Stimulated activated CD4-positive, alpha-beta T cell treated with anti-CD3 and anti-CD28 coated beads, Interleukin-15, amount 100 ng/mL, for 48 hours (primary cell): ENCODE measurements around the gene TMEM51.

Source experiments
- DNase-seq, 2 donors: peaks; one replicate each; pipeline ENCODE4 v3.0.0-alpha.2; 2020; ENCODE audit warnings: low read depth in 2 of 2

Gene TMEM51

GRCh38 chr1:15195420-15196052 is 42.0 kb downstream of the TMEM51 start:
- DNase-seq, result no peak

GRCh38 chr1:15196069-15196468 is 42.5 kb downstream of the TMEM51 start:
- DNase-seq, result no peak

DNA sequence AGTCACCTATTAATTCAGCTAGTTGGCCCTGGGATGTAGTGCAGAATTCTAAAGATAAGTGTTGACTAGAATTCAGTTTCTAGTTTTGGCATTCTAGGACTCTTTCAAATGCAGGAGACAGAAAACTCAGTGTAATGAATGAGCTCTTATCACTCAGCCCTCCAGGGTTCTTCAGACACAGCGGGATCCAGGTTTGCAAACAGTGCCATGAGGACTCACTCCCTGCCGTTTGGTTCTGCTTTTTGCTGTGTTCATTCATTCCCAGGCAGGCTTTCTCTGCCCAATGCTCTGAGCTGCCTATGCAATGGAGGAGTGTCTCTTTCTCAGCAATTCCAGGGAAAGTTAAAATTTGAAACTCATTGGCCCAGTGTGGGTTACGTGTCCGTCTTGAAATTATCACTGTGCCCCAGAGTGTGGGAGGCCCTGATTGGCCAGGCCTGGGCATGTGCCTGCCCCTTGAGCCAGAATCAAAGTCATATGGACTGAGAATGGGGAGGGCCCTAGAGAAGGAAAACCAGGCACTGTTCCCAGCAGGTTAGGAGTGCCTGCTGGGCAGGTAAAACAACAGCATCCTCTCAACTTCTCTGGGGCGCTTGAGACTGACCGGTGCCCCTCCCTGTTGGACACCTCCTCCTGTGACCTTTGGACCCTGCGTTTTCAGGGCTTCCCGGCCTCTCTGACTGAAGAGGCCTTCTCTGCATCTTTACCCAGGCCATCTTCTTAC is 43.4 kb downstream of the TMEM51 start:
- DNase-seq, result no peak

GRCh38 chr1:15197591-15198447 is 44.3 kb downstream of the TMEM51 start:
- DNase-seq, result no peak

DNA sequence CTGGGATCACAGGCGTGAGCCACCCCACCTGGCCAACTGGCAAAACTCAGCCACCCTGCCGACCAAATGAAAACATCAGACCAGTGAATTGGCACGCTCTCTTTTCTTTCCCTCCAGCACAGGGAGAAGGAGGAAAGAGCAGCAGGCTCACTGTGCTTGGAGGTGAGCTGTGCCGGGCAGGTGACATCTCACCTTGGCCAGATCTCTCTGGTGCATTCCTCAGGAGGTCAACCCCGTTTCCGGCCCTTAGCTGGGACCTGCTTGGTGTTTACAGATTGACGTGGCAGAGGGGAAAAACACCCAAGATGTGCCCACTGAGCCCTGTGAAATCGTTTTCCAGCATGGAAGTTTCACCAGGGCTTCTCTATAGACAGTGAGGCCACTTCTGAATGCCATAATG is 45.1 kb downstream of the TMEM51 start:
- DNase-seq, result no peak

DNA sequence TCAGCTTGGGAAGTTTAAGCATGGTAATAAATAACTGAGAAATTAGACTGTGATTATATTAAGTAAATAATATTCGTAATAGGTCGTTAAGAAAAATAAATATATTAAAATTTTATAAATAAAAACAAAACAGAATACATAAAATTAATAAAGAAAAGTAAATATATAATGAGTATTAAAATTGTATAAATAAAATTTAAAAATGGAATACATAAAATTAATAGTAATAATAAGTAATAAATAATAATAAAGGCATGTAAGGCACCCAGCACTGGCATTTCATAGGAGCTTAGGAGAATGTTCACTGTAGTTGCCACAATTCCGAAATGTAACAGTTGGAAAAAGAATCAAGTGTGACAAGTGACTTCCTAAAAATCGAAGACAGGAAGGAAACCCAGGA is 47.7 kb downstream of the TMEM51 start:
- DNase-seq, result no peak

DNA sequence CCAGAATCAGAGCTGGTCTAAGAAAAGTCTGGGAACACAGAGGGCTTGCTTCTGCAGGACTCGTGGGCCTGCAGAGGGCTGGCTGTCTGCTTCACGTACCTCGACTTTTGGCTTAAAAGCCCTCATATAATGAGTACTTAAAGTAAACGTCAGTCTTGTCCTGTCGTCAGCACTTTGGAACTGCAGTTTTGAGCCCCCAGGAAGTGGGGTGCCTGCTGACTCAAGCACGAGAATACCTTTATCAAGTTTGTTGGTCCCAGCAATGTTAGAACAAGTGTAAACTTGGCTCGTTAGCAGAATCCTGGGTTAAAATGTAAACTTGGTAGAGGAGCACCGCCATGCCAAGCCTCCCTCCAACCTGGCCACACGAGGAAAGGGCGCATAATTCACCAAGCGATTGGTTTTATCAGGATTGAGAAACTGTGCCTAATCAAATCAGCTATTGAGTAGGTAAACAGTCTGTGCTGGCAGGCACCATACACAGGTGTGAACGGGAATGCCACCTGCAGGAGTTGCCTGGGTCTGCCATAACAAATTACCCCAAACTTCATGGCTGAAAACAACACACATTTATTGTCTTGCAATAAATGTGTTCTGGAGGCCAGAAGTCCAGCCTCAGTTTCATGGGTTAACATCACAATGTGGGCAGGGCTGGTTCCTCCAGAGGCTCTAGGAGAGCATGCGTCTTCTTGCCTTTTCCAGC is 48.5 kb downstream of the TMEM51 start:
- DNase-seq, result no peak

GRCh38 chr1:15204931-15205330 is 51.4 kb downstream of the TMEM51 start:
- DNase-seq, result no peak

GRCh38 chr1:15205586-15206346 is 52.2 kb downstream of the TMEM51 start:
- no peak for DNase-seq

GRCh38 chr1:15206418-15207030 is 53.0 kb downstream of the TMEM51 start:
- no peak for DNase-seq

GRCh38 chr1:15207031-15207828 is 53.7 kb downstream of the TMEM51 start:
- no peak for DNase-seq

GRCh38 chr1:15207829-15208429 is 54.4 kb downstream of the TMEM51 start:
- DNase-seq, result no peak

DNA sequence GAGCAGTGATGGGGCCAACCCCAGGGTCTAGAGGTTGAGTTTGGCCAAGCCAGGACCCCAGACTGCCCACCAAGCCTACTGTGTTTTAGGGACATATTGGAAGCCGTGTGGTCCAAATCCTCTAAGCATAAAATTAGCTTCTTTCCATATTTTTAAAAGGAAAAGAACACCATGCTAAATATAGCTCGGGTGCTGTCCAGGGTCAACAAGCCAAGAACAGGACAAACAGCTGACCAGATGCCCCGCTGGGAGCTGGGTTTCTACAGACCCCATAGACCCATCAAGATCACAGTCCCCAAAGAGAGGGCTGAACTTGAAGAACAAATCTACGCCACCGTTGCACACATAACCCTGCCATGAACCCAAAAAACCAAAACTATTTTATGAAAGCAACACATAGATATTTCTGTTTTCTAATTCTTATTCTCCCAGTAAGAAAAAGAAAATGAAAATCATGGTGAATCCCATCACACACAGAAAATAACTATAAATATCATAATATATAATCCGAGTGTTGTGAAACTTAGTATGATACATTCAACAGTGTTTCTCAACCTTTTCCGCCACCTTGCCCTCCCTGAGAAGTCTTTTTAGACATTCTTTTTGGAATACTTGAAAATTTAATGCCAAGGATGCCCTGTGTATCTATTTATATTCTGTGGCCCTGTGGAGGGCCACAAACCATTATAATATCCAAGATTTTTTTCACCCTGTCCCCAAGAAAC is 57.3 kb downstream of the TMEM51 start:
- no peak for DNase-seq

- no peak for DNase-seq
Observed at GRCh38 chr1:15211424-15211823, 57.9 kb downstream of the TMEM51 start.

DNA sequence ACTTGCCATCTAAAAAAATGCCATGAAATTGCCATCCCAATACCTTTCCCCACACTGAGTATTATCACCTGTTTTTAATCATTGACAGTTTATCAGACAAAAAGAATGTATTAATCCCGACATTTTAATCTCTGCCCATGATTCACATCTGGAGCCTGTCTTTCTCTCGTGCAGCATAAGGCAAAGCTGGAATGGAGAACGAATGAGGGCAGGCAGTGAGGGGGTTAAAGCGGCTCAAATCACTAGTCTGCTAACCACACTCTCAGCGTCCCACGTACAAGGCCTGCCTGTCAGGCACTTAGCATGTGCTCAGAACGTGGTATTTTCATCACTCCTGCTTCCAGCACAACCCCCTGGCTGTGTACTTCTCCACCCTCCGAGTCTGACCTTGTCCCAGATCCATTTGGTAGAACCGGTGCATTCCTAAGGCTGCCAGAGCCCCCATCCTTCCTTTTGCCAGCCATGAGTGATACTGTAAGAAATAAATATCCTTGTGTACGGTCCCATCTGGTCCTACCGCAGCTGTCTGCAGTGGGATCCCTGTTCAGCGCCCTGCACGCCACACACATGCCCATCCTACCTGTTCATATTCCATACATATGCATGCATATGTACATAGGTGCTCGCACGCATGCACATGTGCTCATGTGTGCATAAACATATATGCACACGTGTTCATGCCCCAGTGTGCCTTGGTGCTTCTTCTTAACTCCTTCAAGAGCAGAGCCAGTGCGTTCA is 58.8 kb downstream of the TMEM51 start:
- no peak for DNase-seq

DNA sequence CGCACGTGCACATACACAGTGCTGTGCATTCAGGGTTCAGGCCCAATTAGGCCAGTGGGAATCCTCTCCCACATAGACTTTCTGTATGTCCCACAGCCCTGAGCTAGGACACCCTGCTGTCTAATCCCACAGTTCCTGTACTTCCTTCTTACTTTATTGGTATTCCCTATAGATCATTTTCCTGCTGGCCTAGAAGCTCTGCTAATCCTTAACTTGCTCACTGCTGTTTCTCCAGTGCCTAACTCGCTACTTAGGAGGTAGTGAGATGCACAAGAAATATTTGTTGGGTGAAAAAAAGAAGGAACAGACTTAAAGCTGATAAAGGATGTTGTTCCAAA is 59.4 kb downstream of the TMEM51 start:
- no peak for DNase-seq

DNA sequence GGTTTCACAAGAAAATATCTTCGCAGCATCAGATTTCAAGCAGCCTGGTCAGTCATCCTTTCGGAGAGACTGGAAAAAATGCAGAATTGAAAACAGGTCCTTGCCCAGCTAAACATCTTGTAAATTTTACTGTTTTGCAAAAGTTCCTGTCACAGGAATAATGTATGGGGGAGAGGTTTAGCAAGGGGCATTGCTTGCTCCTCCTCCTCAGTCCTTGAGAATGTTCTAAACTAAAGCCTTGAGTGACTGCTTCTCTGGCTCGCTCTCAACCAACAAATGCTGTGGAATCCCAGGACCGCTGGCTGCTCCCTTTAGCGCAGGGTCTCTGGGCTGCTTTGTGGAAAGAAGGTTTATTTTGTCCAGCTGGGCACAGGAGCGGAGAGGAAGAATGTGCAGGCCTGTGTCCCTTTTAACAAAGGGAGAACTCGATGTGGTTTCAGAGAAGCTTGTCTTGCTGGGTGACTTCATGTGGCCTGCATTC is 59.8 kb downstream of the TMEM51 start:
- DNase-seq, result no peak

- no peak for DNase-seq
Observed at GRCh38 chr1:15214527-15214926, 61.0 kb downstream of the TMEM51 start.
